Amniotic stem cell (primary cell): ENCODE results near the gene GTPBP3.
A peak's percentile ranks its signal among the peaks of the same experiment; 100 is the strongest.
"Not testable (repeated sequence)": the region's sequence is repeated elsewhere in the genome, so short reads cannot be mapped to it uniquely, and the experiment has no call there.

Experiments used
- DNase-seq: peaks from one replicate; lab custom pipeline; 2025; lab: John Stamatoyannopoulos, UW

The GTPBP3 gene

DNA sequence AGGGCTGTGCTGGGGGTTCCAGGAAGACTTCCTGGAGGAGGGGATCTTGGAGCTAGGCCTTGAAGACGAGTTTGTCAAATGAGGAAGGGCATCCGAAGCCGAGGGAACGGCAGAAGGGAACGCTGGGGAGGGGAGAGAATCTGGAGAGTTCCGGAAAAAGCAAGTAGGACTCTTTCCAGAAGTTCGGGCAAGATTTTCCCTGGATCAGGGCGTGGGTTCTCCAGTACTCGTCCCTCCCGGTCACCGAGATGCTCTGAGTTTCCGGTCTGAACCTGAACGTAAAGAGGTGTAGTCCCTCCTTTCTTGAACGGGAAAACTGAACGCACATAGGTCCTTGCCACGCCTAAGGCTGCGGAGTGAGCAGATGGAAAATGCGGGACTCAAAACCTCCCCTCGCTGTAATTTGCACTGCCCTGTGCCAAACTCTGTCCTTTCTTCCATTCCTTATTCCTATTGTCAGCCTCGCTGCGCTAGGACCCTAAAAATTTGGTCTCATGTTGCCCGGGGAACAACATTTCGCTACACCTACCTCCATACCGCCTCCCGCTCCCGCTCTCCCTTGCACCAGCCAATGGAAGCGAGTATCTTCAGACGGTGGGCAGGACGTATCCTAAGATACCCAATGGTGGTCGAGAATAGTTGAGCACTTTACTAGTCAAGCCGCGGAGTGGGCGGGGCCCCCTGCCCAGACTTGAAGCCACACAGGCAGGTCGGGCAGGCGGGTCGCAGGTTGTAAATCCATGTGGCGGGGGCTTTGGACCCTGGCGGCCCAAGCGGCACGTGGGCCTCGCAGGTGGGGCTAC is at the start of gene GTPBP3:
Gene GTPBP3 (plus strand): TSS at position 682 of the 803 bp plus-strand sequence. CDS start 59 bp downstream, at position 741.
- DNase-seq: peak; percentile 95

GRCh38 chr19:17289489-17289888 is 47.9 kb upstream of the GTPBP3 start:
- DNase-seq: no peak

DNA sequence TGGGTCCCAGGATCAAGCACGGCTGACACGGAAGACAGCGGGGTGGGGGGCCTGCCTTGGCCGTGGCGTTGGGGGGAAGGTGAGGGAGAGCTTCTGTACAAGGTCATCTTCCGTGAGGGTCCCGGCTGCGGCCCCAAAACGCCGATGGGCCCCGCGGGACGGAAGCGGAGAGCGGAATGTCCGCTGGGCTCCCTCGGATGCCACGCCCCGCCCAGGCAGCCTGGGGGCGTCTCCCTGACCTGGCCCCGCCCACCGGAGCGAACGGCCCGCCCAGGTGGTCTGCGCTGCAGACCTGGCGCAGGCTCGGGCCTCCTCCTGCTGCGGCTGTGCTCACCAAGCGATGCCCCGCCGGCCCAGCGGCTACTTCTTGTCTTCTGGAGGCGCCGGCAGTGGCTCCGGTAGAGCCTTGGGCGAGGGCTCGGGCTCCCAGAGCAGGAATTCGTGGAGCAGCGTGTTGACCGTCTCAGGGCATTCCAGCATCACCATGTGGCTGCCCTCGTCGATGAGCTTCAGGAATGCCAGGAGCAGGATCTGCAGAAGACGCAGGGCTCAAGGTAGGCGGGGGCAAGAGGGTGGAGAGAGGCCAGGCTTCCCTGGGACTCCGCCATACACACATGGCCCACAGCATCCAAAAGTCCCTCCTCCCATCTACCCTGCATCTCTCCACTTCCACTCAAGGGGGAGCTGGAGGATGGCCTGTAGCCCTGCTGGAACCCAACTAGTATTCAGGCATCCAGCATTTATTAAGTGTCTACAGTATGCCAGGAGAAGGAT is 44.9 kb upstream of the GTPBP3 start:
- peak; percentile 53 for DNase-seq

GRCh38 chr19:17293605-17294004 is 43.7 kb upstream of the GTPBP3 start:
- no peak for DNase-seq

GRCh38 chr19:17294051-17294891 is 43.1 kb upstream of the GTPBP3 start:
- DNase-seq: no peak

DNA sequence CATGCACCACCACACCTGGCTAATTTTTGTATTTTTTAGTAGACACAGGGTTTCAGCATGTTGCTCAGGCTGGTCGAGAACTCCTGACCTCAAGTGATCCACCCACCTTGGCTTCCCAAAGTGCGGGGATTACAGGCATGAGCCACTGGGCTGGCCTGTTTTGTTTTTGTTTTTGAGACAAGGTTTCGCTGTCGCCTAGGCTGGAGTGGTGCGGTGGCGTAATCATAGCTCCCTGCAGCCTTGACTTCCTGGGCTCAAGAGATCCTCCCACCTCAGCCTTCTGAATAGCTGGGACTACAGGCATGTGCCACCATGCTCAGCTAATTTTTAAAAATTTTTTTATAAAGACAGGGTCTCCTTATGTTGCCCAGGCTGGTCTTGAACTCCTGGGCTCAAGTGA is 41.8 kb upstream of the GTPBP3 start:
- not testable (repeated sequence) for DNase-seq

- DNase-seq: no peak
Observed at GRCh38 chr19:17296273-17296672, 41.1 kb upstream of the GTPBP3 start.

DNA sequence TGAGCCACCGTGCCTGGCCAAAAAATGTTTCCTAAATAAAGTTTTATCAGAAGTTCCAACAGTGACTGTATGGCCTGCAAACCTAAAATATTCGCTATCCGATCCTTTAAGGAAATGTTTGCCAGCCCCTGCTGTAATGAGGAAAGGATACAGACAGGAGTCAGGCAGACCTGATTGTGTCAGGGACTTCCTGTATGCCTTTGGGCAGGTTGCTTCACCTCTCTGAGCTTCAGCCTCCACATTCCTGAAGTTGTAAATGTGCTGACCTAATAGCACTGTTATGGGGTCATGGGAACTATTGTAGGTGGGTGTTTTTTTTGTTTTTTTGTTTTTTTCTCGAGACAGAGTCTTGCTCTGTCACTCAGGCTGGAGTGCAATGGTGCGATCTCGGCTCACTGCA is 40.4 kb upstream of the GTPBP3 start:
- no peak for DNase-seq

- no peak for DNase-seq
Observed at GRCh38 chr19:17300992-17301619, 36.2 kb upstream of the GTPBP3 start.

GRCh38 chr19:17302391-17303166 is 34.8 kb upstream of the GTPBP3 start:
- no peak for DNase-seq

DNA sequence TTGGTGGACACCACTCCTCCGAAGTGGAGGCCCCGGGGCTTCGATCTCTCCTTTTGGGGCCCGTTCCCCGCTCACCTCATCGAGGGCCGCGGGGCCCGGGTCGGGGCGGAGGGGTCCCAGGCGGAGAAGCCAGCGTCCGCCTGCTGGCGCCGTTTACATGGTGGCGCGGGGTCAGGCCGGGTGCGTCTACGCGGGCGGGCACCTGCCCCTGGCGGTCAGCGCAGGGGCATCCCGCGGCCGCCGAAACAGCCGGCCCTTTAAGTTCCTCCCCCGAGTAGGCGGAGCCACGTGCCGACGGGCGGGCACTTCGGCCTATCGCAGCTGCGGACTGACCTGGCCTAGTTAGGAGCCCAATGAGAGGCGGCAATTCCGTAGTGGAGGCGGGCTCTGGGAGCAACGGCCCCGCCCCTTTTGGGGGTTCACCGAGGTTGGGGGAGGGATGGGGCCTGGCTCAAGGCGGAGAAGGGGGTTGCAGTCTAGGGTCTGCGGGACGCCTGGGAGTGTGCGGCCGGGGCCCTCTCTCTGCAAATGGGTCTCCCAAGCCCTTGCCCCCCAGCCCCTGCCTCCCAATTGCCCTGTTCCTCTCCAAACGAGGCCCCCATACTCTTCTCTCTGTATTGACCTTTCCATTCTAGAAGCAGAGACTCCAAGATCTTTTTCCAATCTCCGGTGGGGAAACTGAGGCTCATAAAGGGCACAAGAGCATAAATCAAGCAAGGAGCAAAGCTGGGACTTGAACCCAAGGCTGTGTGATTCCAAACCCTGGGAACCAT is 34.0 kb upstream of the GTPBP3 start, which contains the start of gene ABHD8:
Gene ABHD8 (minus strand): TSS at position 259 of the 773 bp plus-strand sequence. CDS start 1,809 bp downstream, outside the sequence.
- DNase-seq: peak; percentile 85

DNA sequence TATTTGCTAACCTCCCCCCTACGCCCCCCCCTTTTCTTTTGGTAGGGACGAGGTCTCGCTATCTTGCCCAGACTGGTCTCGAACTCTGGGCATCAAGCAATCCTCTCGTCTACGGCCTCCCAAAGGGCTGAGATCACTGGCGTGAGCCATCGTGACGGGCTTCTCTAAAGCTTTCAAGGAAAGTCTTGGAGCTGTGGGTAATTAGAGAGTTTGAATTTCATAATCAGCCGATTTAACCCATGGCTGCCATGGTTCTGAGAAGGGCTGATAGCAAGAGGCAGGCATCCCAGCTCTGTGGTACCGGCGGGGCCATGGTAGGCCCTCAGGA is 33.4 kb upstream of the GTPBP3 start:
- DNase-seq: no peak

- DNase-seq: no peak
Observed at GRCh38 chr19:17304386-17305215, 32.8 kb upstream of the GTPBP3 start.

DNA sequence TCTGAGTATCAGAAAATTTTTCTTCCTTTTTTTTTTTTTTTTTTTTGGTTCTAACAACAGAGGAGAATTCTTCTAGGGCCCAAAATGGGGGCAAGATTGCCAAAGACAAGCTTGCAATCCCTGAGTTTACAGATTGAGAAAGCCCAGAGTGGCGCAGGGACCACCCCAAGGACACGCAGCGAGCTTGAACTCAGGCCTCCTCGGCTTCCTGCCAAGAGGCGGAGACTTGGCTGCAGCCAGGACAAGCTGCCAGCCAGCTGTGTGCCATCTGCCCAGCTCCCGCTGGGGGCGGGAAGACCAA is 32.2 kb upstream of the GTPBP3 start:
- DNase-seq: no peak

- DNase-seq: peak; percentile 94
Observed at GRCh38 chr19:17305517-17306284, 31.7 kb upstream of the GTPBP3 start, which contains the start of gene MRPL34. TSS of gene MRPL34 (plus strand) at chr19:17305872. CDS start at chr19:17305893, 21 bp downstream.

- no peak for DNase-seq
Observed at GRCh38 chr19:17306285-17306714, 31.1 kb upstream of the GTPBP3 start.

GRCh38 chr19:17307876-17308377 is 29.4 kb upstream of the GTPBP3 start:
- no peak for DNase-seq
